AG04450 (cell line): Measurements from ENCODE around the gene LIX1L. TPM values are rescaled to one million over a fixed set of nuclear protein-coding genes. Genes with fewer than 3 reads are reported as not detected.

ENCODE experiments used
- CTCF ChIA-PET: fragments of 300-600, 350-600 bp; formaldehyde crosslinking; extraction: SDS; loops from one replicate; lab custom pipeline; 2022; ENCODE audit warnings: antibody characterized with exemption, inconsistent platforms; lab: Charles Lee
- POLR2A ChIA-PET: fragments of 350-600 bp; formaldehyde crosslinking; extraction: SDS; loops from one replicate; lab custom pipeline; 2021; ENCODE audit warnings: antibody characterized with exemption, inconsistent platforms; lab: Yijun Ruan, JAX
- DNase-seq: peaks from one replicate; pipeline ENCODE4 v3.0.0-alpha.2; 2011; ENCODE audit warnings: low read depth, low spot score
- H3K27ac ChIP-seq: one replicate; pipeline ENCODE4 v1.5.1; 2012; ENCODE audit warnings: low read depth, low read length, control low read depth
- H3K27me3 ChIP-seq: one replicate; pipeline ENCODE4 v1.6.0; 2012; ENCODE audit warnings: low read length; ENCODE audit not compliant: control insufficient read depth, insufficient read depth
- H3K4me3 ChIP-seq: 2 replicates; pipeline ENCODE4 v1.5.1; 2011; ENCODE audit warnings: mild to moderate bottlenecking, low read depth, low read length, control low read depth
- H3K9me3 ChIP-seq: 2 replicates; pipeline ENCODE4 v1.5.1; 2012; ENCODE audit warnings: low read length; ENCODE audit not compliant: control insufficient read depth, insufficient read depth
- polyA plus RNA-seq: library from polyadenylated mRNA; depleted of rRNA; stranded (reverse); fragments of >200 nt; gene quantifications from 2 replicates; pipeline ENCODE4 v1.2.3, GENCODE V29; 2011
- TF ChIP-seq, protein P1 (sequence below): IDR thresholded peaks from 2 replicates; pipeline ENCODE4 v1.5.1; 2011; ENCODE audit warnings: low read depth, low read length, control low read depth, inconsistent platforms

LIX1L gene
- polyA plus RNA-seq, 1 experiment, result 47.2 TPM

DNA sequence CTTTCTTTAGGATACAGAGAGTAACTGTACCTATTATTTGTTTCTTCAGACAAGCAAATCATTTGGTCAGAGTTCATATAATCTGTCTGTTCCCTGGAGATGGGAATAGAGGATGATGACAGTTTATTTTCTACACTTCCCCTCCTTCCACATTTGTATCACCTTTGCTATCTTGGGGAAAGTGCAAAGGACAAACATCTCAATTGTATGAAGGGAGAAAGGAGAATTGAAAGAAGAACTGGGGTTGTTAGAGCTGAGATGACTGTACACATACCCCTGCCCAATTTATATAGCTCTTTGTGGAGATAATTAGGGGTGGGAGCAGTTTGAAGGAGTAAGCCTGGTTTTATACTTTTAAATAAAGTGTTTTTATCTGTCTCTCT is 20.6 kb upstream of the LIX1L start:
- no peak overlapping the region; the same call in 1 of the 2 replicates for H3K4me3 ChIP-seq
- ChIA-PET POLR2A (interaction anchor here (1.8 to 2.4 kb wide), 2 partner anchors 19 to 51 kb away, joined by 8 to 9 read pairs; partner anchors contain the start of genes RBM8A and TXNIP), CTCF (interaction anchor here (0.6 to 6.3 kb wide), 18 partner anchors 10 to 187 kb away, joined by 3 to 218 read pairs (median 8); partner anchors contain the start of genes ANKRD34A, HJV, ITGA10 and LIX1L)
- DNase-seq, result no peak
- TF ChIP-seq, protein P1, sequence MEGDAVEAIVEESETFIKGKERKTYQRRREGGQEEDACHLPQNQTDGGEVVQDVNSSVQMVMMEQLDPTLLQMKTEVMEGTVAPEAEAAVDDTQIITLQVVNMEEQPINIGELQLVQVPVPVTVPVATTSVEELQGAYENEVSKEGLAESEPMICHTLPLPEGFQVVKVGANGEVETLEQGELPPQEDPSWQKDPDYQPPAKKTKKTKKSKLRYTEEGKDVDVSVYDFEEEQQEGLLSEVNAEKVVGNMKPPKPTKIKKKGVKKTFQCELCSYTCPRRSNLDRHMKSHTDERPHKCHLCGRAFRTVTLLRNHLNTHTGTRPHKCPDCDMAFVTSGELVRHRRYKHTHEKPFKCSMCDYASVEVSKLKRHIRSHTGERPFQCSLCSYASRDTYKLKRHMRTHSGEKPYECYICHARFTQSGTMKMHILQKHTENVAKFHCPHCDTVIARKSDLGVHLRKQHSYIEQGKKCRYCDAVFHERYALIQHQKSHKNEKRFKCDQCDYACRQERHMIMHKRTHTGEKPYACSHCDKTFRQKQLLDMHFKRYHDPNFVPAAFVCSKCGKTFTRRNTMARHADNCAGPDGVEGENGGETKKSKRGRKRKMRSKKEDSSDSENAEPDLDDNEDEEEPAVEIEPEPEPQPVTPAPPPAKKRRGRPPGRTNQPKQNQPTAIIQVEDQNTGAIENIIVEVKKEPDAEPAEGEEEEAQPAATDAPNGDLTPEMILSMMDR, result no peak
- H3K9me3 ChIP-seq, result no peaks in the 10 kb centered on the region
- no peaks in the 10 kb centered on the region for H3K27me3 ChIP-seq
- H3K27ac ChIP-seq, result peak overlapping the region; percentile 97

DNA sequence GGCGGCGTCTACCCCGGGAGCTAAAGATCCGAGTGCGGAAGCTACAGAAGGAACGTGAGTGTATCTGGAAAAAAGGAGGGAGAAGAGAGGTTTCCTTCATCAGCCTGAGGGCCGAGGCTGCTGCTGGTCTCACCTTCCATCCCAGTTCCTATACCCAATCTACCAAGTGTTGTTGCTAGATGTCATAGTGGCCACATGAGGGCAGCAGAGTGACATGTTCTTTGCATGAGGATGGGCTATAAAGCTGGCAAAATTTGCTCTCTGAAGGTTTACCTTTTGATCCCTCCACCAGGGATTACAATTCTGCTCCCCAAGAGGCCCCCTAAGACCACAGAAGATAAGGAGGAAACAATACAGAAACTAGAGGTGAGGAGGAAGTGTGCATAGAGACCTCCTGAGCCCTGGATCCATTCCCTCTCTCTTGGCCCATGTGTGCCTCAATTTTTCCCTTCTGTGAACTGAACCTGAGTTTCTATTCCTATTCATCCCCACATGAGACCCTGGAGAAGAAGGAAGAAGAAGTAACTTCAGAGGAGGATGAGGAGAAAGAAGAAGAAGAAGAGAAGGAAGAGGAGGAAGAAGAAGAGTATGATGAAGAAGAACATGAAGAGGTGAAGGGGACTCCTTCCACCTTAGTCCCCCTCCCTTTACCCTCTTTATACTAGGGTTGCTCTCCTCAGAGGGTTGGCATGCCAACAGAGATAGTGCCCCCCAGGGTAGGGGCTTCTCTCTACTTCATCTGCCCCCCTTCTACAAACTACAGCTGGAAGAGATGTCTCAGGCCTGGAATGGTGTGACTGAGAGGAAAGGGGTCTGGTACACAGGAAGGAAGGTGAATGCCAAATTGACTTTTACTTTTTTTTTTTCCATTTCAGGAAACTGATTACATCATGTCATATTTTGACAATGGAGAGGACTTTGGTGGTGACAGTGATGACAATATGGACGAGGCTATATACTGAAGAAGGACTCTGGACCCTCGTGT is 20.0 kb upstream of the LIX1L start:
- no peaks in the 10 kb centered on the region for H3K9me3 ChIP-seq
- POLR2A ChIA-PET, result interaction anchor here (0.9 to 2.4 kb wide), 3 partner anchors 19 to 51 kb away, joined by 3 to 9 read pairs (median 8); partner anchors contain the start of genes RBM8A and TXNIP
- TF ChIP-seq, protein P1, result peak; percentile 88
- peak overlapping the region; percentile 97 for H3K27ac ChIP-seq
- no peaks in the 10 kb centered on the region for H3K27me3 ChIP-seq
- CTCF ChIA-PET, result interaction anchor here (0.6 to 6.3 kb wide), 38 partner anchors 10 to 269 kb away, joined by 3 to 218 read pairs (median 5); partner anchors contain the start of genes ANKRD34A, HJV, LIX1L and NUDT17
- H3K4me3 ChIP-seq, result no peak overlapping the region
- peak; percentile 63 for DNase-seq

DNA sequence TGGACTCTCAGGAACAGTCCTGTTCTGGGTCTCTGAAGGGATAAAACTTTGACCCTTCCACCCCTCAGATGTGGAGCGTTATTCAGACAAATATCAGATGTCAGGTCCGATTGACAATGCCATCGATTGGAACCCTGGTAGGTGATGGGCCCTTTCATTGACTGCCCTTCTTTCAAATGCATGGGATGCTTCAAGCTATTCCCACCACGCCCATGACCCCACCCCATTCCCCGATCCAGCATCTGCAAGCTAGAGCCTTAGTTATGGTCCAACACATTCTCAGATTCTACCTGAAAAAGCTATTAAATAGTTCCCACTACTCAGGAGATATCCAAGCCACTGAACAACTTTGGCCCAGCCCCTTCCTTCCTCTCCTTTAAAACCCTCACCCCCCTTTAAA is 19.2 kb upstream of the LIX1L start:
- Histone ChIP-seq H3K27me3 (no peaks in the 10 kb centered on the region), H3K27ac (no peak overlapping the region), H3K4me3 (no peak overlapping the region), H3K9me3 (no peaks in the 10 kb centered on the region)
- TF ChIP-seq, protein P1, result no peak
- CTCF ChIA-PET, result interaction anchor here (0.6 to 6.3 kb wide), 25 partner anchors 9 to 268 kb away, joined by 3 to 218 read pairs (median 7); partner anchors contain the start of genes ANKRD34A, HJV, LIX1L and NUDT17
- POLR2A ChIA-PET, result interaction anchor here (0.9 kb wide), 1 partner anchor 31 kb away, joined by 3 read pairs; no protein-coding TSS in a partner anchor
- no peak for DNase-seq

DNA sequence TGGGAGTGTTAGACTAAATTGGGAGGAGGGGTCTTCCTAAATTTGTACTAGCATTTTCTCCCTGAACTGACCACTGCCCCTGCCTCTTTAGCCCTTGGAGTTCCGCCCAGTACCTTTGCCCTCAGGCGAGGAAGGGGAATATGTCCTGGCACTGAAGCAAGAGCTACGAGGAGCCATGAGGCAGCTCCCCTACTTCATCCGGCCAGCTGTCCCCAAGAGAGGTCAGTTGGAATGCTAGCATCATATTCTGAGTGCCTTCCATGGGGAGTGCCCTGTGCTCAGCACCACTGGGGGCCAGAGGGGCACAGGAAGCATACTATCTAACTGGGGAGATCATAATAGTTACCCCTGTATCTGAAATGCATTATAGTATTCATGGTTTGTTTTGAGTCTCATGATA is 17.4 kb upstream of the LIX1L start:
- DNase-seq, result no peak
- POLR2A ChIA-PET, result no interaction called here

More for the DNA sequence above, 17.4 kb upstream of the LIX1L start:
- no peaks in the 10 kb centered on the region for H3K9me3 ChIP-seq
- CTCF ChIA-PET, result interaction anchor here (6.3 kb wide), 1 partner anchor 34 kb away, joined by 218 read pairs; no protein-coding TSS in a partner anchor
- no peaks in the 10 kb centered on the region for H3K27me3 ChIP-seq
- TF ChIP-seq, protein P1, result no peak
- H3K4me3 ChIP-seq, result no peak overlapping the region
- H3K27ac ChIP-seq, result no peak overlapping the region
